Muscle of leg (tissue), 11 donors: ENCODE data around the gene PPM1H. TPM values are rescaled to one million over a fixed set of nuclear protein-coding genes. Genes with fewer than 3 reads are reported as not detected.

Experiments used
- DNase-seq: peaks from one replicate; pipeline ENCODE4 v3.0.0; 2013
- H3K27ac ChIP-seq: one replicate; pipeline ENCODE4 v1.5.1; 2013; ENCODE audit warnings: mild to moderate bottlenecking, low read length, control low read depth
- H3K27me3 ChIP-seq: one replicate; pipeline ENCODE4 v1.6.1; 2013; ENCODE audit warnings: low read length; ENCODE audit not compliant: control insufficient read depth, insufficient read depth
- H3K36me3 ChIP-seq: one replicate; pipeline ENCODE4 v1.6.1; 2013; ENCODE audit warnings: low read length; ENCODE audit not compliant: control insufficient read depth, insufficient read depth
- H3K4me1 ChIP-seq: one replicate; pipeline ENCODE4 v1.6.1; 2013; ENCODE audit warnings: low read length; ENCODE audit not compliant: control insufficient read depth, insufficient read depth
- H3K4me3 ChIP-seq: one replicate; pipeline ENCODE4 v1.5.1; 2013; ENCODE audit warnings: low read length, control low read depth
- H3K9me3 ChIP-seq: replicated peaks from 2 replicates; pipeline ENCODE4 v1.6.1; 2013; ENCODE audit warnings: low read depth, low read length; ENCODE audit not compliant: control insufficient read depth
- WGBS: methylation state at CpG from one replicate; pipeline ENCODE4 v1.1.5; 2013; ENCODE audit warnings: missing lambda C conversion rate; ENCODE audit not compliant: insufficient coverage; 5-methylcytosine and 5-hydroxymethylcytosine counted together
- polyA plus RNA-seq, 8 donors: library from polyadenylated mRNA; unstranded; fragments of 120-200 nt; gene quantifications; one replicate each; pipeline versions ENCODE4 v1.2.1 to v1.2.3, GENCODE V29; 2013; ENCODE audit warnings: inconsistent platforms in 1 of 8, low replicate concordance in 1 of 8; ENCODE audit not compliant: insufficient read length in 8 of 8, insufficient read depth in 1 of 8
- total RNA-seq: library from RNA; stranded (reverse); fragments of 120-200 nt; gene quantifications from one replicate; pipeline ENCODE4 v1.2.4, GENCODE V29; 2013

PPM1H gene
- total and polyA plus RNA-seq, 9 donors: 2.7 to 4.2 (median 3.4) TPM

GRCh38 chr12:62660756-62661155 is 274.2 kb downstream of the PPM1H start:
- no peak for DNase-seq
- Histone ChIP-seq H3K36me3 (no peaks in the 10 kb centered on the region), H3K27me3 (no peaks in the 10 kb centered on the region), H3K4me1 (peaks cover 16% of the 10 kb centered on the region), H3K4me3 (no peak overlapping the region), H3K9me3 (no peaks in the 10 kb centered on the region), H3K27ac (no peak overlapping the region)
- WGBS: 90% methylated on average over 2 of the region's 2 CpGs

- H3K4me3 ChIP-seq: no peak overlapping the region
- peaks cover 21% of the 10 kb centered on the region for H3K4me1 ChIP-seq
- 21% methylated on average over 2 of the region's 3 CpGs for WGBS
- no peaks in the 10 kb centered on the region for H3K27me3 ChIP-seq
- H3K36me3 ChIP-seq: no peaks in the 10 kb centered on the region
- H3K27ac ChIP-seq: no peak overlapping the region
- H3K9me3 ChIP-seq: no peaks in the 10 kb centered on the region
- peak; percentile 27 for DNase-seq
These were observed 275.3 kb downstream of the PPM1H start for GRCh38 chr12:62659453-62660295.

DNA sequence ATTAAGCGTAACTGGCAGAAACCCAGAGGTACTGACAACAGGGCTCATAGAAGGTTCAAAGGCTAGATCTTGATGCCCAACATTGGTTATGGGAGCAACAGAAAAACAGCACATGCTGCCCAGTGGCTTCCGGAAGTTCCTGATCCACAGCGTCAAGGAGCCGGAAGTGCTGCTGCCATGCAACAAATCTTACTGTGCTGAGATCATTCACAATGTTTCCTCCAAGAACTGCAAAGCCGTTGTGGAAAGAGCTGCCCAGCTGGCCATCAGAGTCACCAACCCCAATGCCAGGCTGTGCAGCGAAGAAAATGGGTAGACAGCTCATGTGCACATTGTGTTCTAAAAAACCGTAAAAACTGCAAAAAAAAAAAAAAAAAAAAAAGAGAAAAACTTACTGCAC is 276.0 kb downstream of the PPM1H start:
- peaks cover 21% of the 10 kb centered on the region for H3K4me1 ChIP-seq
- H3K27ac ChIP-seq: no peak overlapping the region
- DNase-seq: no peak
- H3K36me3 ChIP-seq: no peaks in the 10 kb centered on the region
- no peaks in the 10 kb centered on the region for H3K27me3 ChIP-seq
- 72% methylated on average over 4 of the region's 7 CpGs for WGBS
- no peak overlapping the region for H3K4me3 ChIP-seq
- H3K9me3 ChIP-seq: no peaks in the 10 kb centered on the region

- H3K27me3 ChIP-seq: no peaks in the 10 kb centered on the region
These were observed 277.7 kb downstream of the PPM1H start for GRCh38 chr12:62657363-62657632.

DNA sequence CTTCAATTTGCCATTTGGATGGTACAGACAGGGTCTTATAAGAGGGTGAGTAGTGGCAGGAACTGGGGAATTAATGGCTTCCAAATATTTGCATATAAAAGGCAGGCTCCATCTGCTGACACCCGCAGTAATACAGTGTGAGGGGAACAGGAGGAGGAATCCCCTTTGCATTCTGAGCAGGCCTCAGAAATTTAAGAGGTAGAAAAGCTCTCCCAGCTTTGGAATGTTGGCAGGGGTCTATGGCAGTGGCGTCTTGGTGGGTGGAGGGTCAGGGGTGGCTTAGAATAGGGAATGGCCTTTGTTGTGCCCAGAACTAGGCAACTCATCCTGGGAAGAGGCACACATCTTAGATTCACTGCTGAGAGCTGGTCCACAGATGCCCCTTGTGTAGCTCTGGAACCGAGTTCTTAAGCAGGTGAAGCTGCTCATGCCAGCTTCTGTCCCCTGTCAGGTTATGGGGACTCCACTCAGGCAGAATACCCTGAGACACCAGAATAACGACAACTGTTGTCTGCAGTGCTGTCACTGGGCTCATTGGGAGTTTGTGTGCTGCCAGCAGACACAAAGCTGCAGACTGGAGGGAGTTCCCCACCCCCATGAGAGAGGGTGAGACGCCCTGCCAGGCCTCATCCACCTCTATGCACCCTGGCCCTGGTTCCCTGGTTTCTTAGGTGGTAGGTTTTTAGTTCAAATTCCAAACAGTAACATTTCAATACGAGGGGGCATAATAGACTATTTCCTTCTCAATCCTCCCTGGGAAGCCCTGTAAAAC is 278.2 kb downstream of the PPM1H start:
- Histone ChIP-seq H3K27me3 (no peaks in the 10 kb centered on the region), H3K27ac (no peak overlapping the region), H3K4me3 (no peak overlapping the region), H3K4me1 (peaks cover 21% of the 10 kb centered on the region), H3K36me3 (no peaks in the 10 kb centered on the region), H3K9me3 (no peaks in the 10 kb centered on the region)
- no peak for DNase-seq
- 61% methylated on average over 3 of the region's 6 CpGs for WGBS

More at GRCh38 chr12:62657363-62657632, 277.7 kb downstream of the PPM1H start:
- no peak for DNase-seq
- H3K9me3 ChIP-seq: no peaks in the 10 kb centered on the region
- no peak overlapping the region for H3K4me3 ChIP-seq
- no peaks in the 10 kb centered on the region for H3K36me3 ChIP-seq
- H3K27ac ChIP-seq: no peak overlapping the region
- H3K4me1 ChIP-seq: peaks cover 21% of the 10 kb centered on the region
- no CpG with 5 or more reads among the region's 1 CpG for WGBS

DNA sequence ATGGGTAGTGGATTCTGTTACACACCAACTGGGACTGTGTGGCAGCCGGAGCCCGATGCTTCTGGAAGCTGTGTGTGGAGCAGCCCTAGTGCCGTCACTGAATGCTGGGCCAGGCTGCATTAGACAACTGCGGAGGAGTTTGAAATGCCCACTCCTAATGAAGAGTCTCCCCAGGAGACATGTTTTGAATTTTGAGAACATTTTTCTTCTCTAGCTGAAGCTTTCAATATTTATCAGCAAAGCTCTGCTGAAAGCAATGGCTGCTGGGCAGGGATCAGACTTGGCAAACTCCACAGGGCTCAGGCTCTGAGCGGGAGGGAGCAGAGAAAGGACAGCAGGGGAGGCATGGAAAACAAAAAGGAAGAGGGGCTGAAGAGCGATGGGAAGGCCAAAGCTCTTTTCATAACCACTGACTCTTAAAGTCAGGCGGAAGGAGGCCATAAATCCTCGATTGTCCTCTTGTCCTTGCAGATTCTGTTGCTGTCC is 279.2 kb downstream of the PPM1H start:
- Histone ChIP-seq H3K9me3 (no peaks in the 10 kb centered on the region), H3K4me1 (peaks cover 21% of the 10 kb centered on the region), H3K36me3 (no peaks in the 10 kb centered on the region), H3K27ac (no peak overlapping the region), H3K4me3 (no peak overlapping the region), H3K27me3 (no peaks in the 10 kb centered on the region)
- peak; percentile 37 for DNase-seq
- WGBS: 73% methylated on average over 3 of the region's 8 CpGs

- no peak for DNase-seq
- H3K27ac ChIP-seq: no peak overlapping the region
- H3K9me3 ChIP-seq: no peaks in the 10 kb centered on the region
- WGBS: 77% methylated on average over 15 of the region's 21 CpGs
- peaks cover 17% of the 10 kb centered on the region for H3K4me1 ChIP-seq
- no peak overlapping the region for H3K4me3 ChIP-seq
- H3K27me3 ChIP-seq: no peaks in the 10 kb centered on the region
- no peaks in the 10 kb centered on the region for H3K36me3 ChIP-seq
These were observed 280.4 kb downstream of the PPM1H start for GRCh38 chr12:62654326-62655241.

DNA sequence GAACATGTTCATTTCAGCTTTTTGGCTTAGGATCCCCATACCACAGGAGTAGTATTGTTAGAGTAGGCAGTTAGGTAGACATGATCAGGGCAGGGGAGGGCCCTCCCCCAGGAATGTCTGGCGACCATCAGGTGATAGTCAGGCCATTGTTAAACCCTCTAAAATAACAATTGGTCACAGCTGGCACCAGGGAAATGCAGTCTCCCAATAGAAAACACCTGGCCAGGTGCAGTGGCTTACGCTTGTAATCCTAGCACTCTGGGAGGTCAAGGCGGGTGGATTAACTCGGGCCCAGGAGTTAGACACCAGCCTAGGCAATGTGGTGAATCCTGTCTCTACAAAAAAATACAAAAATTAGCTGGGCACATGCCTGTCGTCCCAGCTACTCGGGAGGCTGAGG is 281.2 kb downstream of the PPM1H start:
- Histone ChIP-seq H3K4me1 (peaks cover 13% of the 10 kb centered on the region), H3K36me3 (no peaks in the 10 kb centered on the region), H3K27me3 (no peaks in the 10 kb centered on the region), H3K27ac (no peak overlapping the region), H3K4me3 (no peak overlapping the region), H3K9me3 (no peaks in the 10 kb centered on the region)
- no peak for DNase-seq
- WGBS: 52% methylated on average over 2 of the region's 6 CpGs

DNA sequence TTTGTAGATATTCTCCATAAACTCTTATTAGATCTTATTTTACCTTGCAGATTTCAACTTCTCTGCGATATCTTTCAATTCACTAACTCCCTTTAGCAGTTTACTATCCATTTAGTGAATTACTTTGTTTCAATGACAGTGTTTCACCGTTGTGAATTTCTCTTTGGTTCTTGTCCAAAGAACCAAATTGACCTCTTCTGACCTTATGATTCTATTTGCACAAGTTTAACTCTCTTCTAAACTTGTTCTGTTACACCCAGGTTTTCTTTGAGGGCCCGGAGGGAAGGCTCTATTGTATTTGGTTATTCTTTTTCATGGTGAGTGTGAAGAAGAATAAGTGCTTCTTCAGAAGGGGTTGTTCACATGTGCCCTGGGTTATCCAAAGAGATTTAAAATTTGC is 281.6 kb downstream of the PPM1H start:
- H3K36me3 ChIP-seq: no peaks in the 10 kb centered on the region
- DNase-seq: no peak
- H3K9me3 ChIP-seq: no peaks in the 10 kb centered on the region
- no peaks in the 10 kb centered on the region for H3K27me3 ChIP-seq
- H3K4me3 ChIP-seq: no peak overlapping the region
- no CpG with 5 or more reads among the region's 3 CpGs for WGBS
- H3K27ac ChIP-seq: no peak overlapping the region
- H3K4me1 ChIP-seq: peaks cover 11% of the 10 kb centered on the region

DNA sequence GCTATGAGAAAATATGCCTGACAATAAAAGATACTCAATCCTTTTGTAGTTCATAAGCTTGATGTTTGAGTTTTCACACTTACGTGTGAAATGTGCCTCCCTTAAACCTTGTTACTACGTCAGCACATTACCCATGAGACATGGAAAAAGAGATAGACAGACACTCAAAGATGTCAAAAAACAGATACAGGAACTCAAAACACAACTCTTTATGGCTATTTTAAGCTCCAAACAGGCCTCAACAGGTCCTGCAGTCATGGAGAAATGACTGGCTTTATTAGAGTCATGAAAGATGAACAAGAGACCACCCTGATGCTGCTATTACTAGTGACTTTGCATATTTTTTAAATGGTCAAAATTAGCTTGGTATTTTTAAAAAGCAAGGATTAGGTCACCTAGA is 283.8 kb downstream of the PPM1H start:
- no CpG with 5 or more reads among the region's 2 CpGs for WGBS

More for the DNA sequence above, 283.8 kb downstream of the PPM1H start:
- peaks cover 8% of the 10 kb centered on the region for H3K4me1 ChIP-seq
- H3K27me3 ChIP-seq: no peaks in the 10 kb centered on the region
- H3K9me3 ChIP-seq: no peaks in the 10 kb centered on the region
- no peaks in the 10 kb centered on the region for H3K36me3 ChIP-seq
- H3K27ac ChIP-seq: no peak overlapping the region
- DNase-seq: no peak
- H3K4me3 ChIP-seq: no peak overlapping the region
